Measurements from ENCODE around the gene ACTN1.

The ACTN1 gene

GRCh38 chr14:68871392-68871791, 107.7 kb downstream of the ACTN1 start:
- DNase-seq: no peak
- Histone ChIP-seq H3K4me1 (peaks cover 7% of the 10 kb centered on the region), H3K9me3 (no peaks in the 10 kb centered on the region), H3K36me3 (peaks cover 36% of the 10 kb centered on the region), H3K27me3 (no peaks in the 10 kb centered on the region), H3K4me3 (ENCODE audit: low read depth, low read length) (no peak overlapping the region)
- TF ChIP-seq, protein P1, sequence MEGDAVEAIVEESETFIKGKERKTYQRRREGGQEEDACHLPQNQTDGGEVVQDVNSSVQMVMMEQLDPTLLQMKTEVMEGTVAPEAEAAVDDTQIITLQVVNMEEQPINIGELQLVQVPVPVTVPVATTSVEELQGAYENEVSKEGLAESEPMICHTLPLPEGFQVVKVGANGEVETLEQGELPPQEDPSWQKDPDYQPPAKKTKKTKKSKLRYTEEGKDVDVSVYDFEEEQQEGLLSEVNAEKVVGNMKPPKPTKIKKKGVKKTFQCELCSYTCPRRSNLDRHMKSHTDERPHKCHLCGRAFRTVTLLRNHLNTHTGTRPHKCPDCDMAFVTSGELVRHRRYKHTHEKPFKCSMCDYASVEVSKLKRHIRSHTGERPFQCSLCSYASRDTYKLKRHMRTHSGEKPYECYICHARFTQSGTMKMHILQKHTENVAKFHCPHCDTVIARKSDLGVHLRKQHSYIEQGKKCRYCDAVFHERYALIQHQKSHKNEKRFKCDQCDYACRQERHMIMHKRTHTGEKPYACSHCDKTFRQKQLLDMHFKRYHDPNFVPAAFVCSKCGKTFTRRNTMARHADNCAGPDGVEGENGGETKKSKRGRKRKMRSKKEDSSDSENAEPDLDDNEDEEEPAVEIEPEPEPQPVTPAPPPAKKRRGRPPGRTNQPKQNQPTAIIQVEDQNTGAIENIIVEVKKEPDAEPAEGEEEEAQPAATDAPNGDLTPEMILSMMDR (IDR thresholded peaks at IDR 0.05; ENCODE audit: low read depth, low read length): no peak

DNA sequence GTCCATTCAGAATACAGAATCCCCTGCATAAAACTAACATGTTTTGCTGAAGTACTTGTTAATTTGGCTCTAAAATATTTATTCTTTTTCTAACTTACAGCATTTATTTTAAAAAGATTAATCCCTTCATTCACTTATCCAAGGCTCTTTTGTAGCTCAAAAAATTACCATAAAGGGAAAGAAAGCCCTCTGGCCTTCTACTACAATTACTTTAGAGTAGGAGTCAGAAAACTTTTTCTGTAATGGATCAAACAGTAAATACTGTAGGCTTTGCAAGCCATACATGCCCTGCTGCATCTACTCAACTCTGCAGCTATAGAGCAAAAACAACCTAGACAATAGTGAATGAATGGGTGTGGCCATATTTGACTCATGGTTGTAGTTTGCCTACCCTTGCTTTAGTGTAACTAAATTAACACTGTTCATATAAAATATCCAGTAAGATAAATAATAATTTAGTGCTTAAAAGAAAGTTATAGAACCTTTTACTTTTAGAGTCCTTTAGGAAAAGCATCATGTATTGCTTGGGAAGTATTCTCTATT, 112.0 kb downstream of the ACTN1 start:
- no peak overlapping the region for H3K4me3 ChIP-seq (ENCODE audit: low read depth, low read length)
- H3K27me3 ChIP-seq: no peaks in the 10 kb centered on the region
- H3K9me3 ChIP-seq: no peaks in the 10 kb centered on the region
- TF ChIP-seq, protein P1 (IDR thresholded peaks at IDR 0.05; ENCODE audit: low read depth, low read length): no peak
- no peaks in the 10 kb centered on the region for H3K4me1 ChIP-seq
- H3K36me3 ChIP-seq: peaks cover 6% of the 10 kb centered on the region
- no peak for DNase-seq

DNA sequence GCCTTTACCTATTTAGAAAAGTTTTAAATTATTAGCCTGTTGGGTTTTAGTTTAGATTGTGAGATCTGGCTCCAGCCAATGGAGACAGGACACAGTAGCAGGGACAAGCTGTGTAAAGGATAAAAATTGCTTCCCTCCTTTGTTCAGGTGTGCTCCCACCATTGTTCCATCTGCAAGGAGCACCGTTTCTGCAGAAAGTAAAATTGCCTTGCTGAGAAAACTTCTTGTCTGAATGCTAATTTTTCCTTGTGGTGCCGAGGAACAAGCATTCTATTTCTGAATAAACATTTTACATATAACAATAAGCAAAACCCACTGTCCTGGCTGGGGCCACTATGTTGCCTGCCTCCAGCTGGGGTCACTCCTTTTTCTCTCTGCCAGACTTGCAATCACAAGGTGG, 113.6 kb downstream of the ACTN1 start:
- no peaks in the 10 kb centered on the region for H3K36me3 ChIP-seq
- H3K9me3 ChIP-seq: no peaks in the 10 kb centered on the region
- DNase-seq: no peak
- TF ChIP-seq, protein P1 (IDR thresholded peaks at IDR 0.05; ENCODE audit: low read depth, low read length): no peak
- no peaks in the 10 kb centered on the region for H3K27me3 ChIP-seq
- H3K4me3 ChIP-seq (ENCODE audit: low read depth, low read length): no peak overlapping the region
- no peaks in the 10 kb centered on the region for H3K4me1 ChIP-seq

DNA sequence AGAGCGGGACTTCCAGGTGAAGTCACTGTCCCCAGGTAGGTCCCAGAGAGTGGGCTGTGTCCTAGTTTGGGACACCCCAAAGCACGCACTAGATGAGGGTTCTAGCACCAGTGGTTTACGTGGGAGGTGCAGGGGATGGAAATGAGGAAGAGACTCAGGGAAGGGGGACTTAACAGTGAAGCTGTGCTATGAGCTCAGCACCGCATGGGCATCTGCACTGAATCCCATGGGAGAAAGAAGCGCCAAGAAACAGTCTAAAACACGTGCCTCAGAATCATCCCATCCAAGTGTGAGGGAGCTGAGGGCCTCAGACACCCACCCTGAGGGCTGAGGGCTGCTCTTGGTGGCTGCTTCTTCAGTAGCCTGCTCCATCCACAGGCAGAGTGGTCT, 114.7 kb downstream of the ACTN1 start:
- H3K36me3 ChIP-seq: no peaks in the 10 kb centered on the region
- H3K4me1 ChIP-seq: no peaks in the 10 kb centered on the region
- H3K9me3 ChIP-seq: no peaks in the 10 kb centered on the region
- TF ChIP-seq, protein P1 (IDR thresholded peaks at IDR 0.05; ENCODE audit: low read depth, low read length): no peak
- H3K27me3 ChIP-seq: no peaks in the 10 kb centered on the region
- no peak for DNase-seq
- no peak overlapping the region for H3K4me3 ChIP-seq (ENCODE audit: low read depth, low read length)

- DNase-seq: no peak
- Histone ChIP-seq H3K36me3 (no peaks in the 10 kb centered on the region), H3K4me1 (no peaks in the 10 kb centered on the region), H3K4me3 (ENCODE audit: low read depth, low read length) (no peak overlapping the region), H3K27me3 (no peaks in the 10 kb centered on the region), H3K9me3 (no peaks in the 10 kb centered on the region)
- TF ChIP-seq, protein P1 (IDR thresholded peaks at IDR 0.05; ENCODE audit: low read depth, low read length): no peak
Measured at GRCh38 chr14:68863610-68864360, 115.3 kb downstream of the ACTN1 start.

- no peaks in the 10 kb centered on the region for H3K4me1 ChIP-seq
- H3K9me3 ChIP-seq: no peaks in the 10 kb centered on the region
- TF ChIP-seq, protein P1 (IDR thresholded peaks at IDR 0.05; ENCODE audit: low read depth, low read length): peak; percentile 90
- no peak overlapping the region for H3K4me3 ChIP-seq (ENCODE audit: low read depth, low read length)
- no peaks in the 10 kb centered on the region for H3K36me3 ChIP-seq
- no peaks in the 10 kb centered on the region for H3K27me3 ChIP-seq
- DNase-seq: peak; percentile 86
Measured at GRCh38 chr14:68862954-68863594, 116.0 kb downstream of the ACTN1 start.

Measured in BE2C (cell line).